IMR-90 (cell line): ENCODE results near the gene CCDC120. TPM values are rescaled to one million over a fixed set of nuclear protein-coding genes. Genes with fewer than 3 reads are reported as not detected.

Experiments used
- ATAC-seq: fragments of 200-7000 bp; cut with Tn5 transposase; 2 replicates; pipeline ENCODE4 v1.9.1; 2020; ENCODE audit warnings: low read depth, mild to moderate bottlenecking, moderate library complexity
- BruUV-seq: library from RNA; stranded (reverse); fragments of 400-500 nt; replicated peaks from 2 replicates; lab custom pipeline; 2021; lab: Mats Ljungman, UMichigan
- CTCF ChIA-PET: fragments of 300-600 bp; formaldehyde crosslinking; extraction: SDS; loops from one replicate; lab custom pipeline; 2021; ENCODE audit warnings: antibody characterized with exemption; lab: Yijun Ruan, JAX
- POLR2A ChIA-PET: fragments of 300-600 bp; sonication (Branson Sonifier 250); formaldehyde crosslinking; loops from one replicate; lab custom pipeline; 2022; ENCODE audit warnings: antibody characterized with exemption; ENCODE audit not compliant: unreplicated experiment; lab: Charles Lee
- DNase-seq: peaks from one replicate; pipeline ENCODE4 v3.0.0; 2013
- H2AFZ ChIP-seq: replicated peaks from 2 replicates; pipeline ENCODE3; 2013; ENCODE audit warnings: low read length, mild to moderate bottlenecking; ENCODE audit not compliant: poor library complexity
- H2AK5ac ChIP-seq: 2 replicates; pipeline ENCODE4 v1.6.1; 2013; ENCODE audit warnings: low read depth, low read length, inconsistent platforms
- H2AK9ac ChIP-seq: replicated peaks from 2 replicates; pipeline ENCODE3; 2013; ENCODE audit warnings: mild to moderate bottlenecking, low read depth, low read length, moderate library complexity; ENCODE audit not compliant: poor library complexity
- H2BK120ac ChIP-seq: 2 replicates; pipeline ENCODE4 v1.6.1; 2013; ENCODE audit warnings: low read depth, low read length, inconsistent platforms
- H2BK15ac ChIP-seq: 3 replicates; pipeline ENCODE4 v1.6.1; 2013; ENCODE audit warnings: low read depth, low read length, inconsistent platforms
- H2BK20ac ChIP-seq: 2 replicates; pipeline ENCODE4 v1.6.1; 2013; ENCODE audit warnings: low read depth, mild to moderate bottlenecking, inconsistent platforms, low read length, moderate library complexity
- H2BK5ac ChIP-seq: 2 replicates; pipeline ENCODE4 v1.6.1; 2013; ENCODE audit warnings: mild to moderate bottlenecking, low read depth, low read length, inconsistent platforms; ENCODE audit not compliant: poor library complexity, severe bottlenecking
- H3K14ac ChIP-seq: replicated peaks from 2 replicates; pipeline ENCODE4 v1.6.1; 2013; ENCODE audit warnings: low read depth, low read length, inconsistent platforms
- H3K18ac ChIP-seq: 2 replicates; pipeline ENCODE4 v1.6.1; 2013; ENCODE audit warnings: low read depth, low read length, control low read depth
- H3K23ac ChIP-seq: 2 replicates; pipeline ENCODE4 v1.6.1; 2013; ENCODE audit warnings: low read depth, low read length, inconsistent platforms
- H3K27ac ChIP-seq: 2 replicates; pipeline ENCODE4 v1.5.1; 2013; ENCODE audit warnings: mild to moderate bottlenecking, control low read depth, low read length; ENCODE audit not compliant: insufficient read depth
- H3K27me3 ChIP-seq: 2 replicates; pipeline ENCODE4 v1.6.1; 2013; ENCODE audit warnings: low read length; ENCODE audit not compliant: control insufficient read depth, insufficient read depth
- H3K36me3 ChIP-seq: 2 replicates; pipeline ENCODE4 v1.6.1; 2013; ENCODE audit warnings: low read length, mixed read lengths; ENCODE audit not compliant: control insufficient read depth, insufficient read depth
- H3K4ac ChIP-seq: 2 replicates; pipeline ENCODE4 v1.6.1; 2013; ENCODE audit warnings: low read depth, low read length, inconsistent platforms
- H3K4me1 ChIP-seq: 2 replicates; pipeline ENCODE4 v1.6.1; 2013; ENCODE audit warnings: low read length, mixed read lengths; ENCODE audit not compliant: control insufficient read depth, insufficient read depth
- H3K4me2 ChIP-seq: 2 replicates; pipeline ENCODE4 v1.6.1; 2013; ENCODE audit warnings: low read depth, mild to moderate bottlenecking, control low read depth, low read length, moderate library complexity
- H3K4me3 ChIP-seq: 2 replicates; pipeline ENCODE4 v1.5.1; 2013; ENCODE audit warnings: low read depth, mild to moderate bottlenecking, control low read depth, low read length, moderate library complexity; ENCODE audit not compliant: insufficient read depth
- H3K56ac ChIP-seq: 2 replicates; pipeline ENCODE4 v1.6.1; 2013; ENCODE audit warnings: low read length, inconsistent platforms; ENCODE audit not compliant: insufficient read depth; ENCODE audit errors: extremely low read depth
- H3K79me1 ChIP-seq, 2 experiments: 2 replicates each; pipeline ENCODE4 v1.6.1; 2013; ENCODE audit warnings: low read length in 2 of 2, inconsistent platforms in 1 of 2, low read depth in 1 of 2
- H3K9ac ChIP-seq: 2 replicates; pipeline ENCODE4 v1.6.1; 2013; ENCODE audit warnings: low read depth, low read length, control low read depth
- H3K9me1 ChIP-seq: 2 replicates; pipeline ENCODE4 v1.6.1; 2013; ENCODE audit warnings: low read length, inconsistent platforms; ENCODE audit not compliant: insufficient read depth
- H3K9me3 ChIP-seq: 2 replicates; pipeline ENCODE4 v1.6.1; 2013; ENCODE audit warnings: low read length; ENCODE audit not compliant: control insufficient read depth, insufficient read depth
- H4K20me1 ChIP-seq: 2 replicates; pipeline ENCODE4 v1.6.1; 2013; ENCODE audit warnings: low read length, inconsistent platforms; ENCODE audit not compliant: insufficient read depth
- H4K5ac ChIP-seq: 2 replicates; pipeline ENCODE4 v1.6.1; 2013; ENCODE audit warnings: mild to moderate bottlenecking, low read depth, low read length, control low read depth
- H4K8ac ChIP-seq, 2 experiments: 2 replicates each; pipeline ENCODE4 v1.6.1; 2013; ENCODE audit warnings: low read depth in 2 of 2, low read length in 2 of 2, control low read depth in 1 of 2, inconsistent platforms in 1 of 2
- H4K91ac ChIP-seq: 2 replicates; pipeline ENCODE4 v1.6.1; 2013; ENCODE audit warnings: low read depth, low read length, inconsistent platforms; ENCODE audit not compliant: insufficient read depth
- BHLHE40 ChIP-seq: fragments of 150-350 bp; IDR thresholded peaks from 2 replicates; pipeline ENCODE4 v1.6.1; 2016; ENCODE audit warnings: mild to moderate bottlenecking, low read depth, low read length
- CEBPB ChIP-seq: IDR thresholded peaks from 2 replicates; pipeline ENCODE4 v1.6.1; 2012; ENCODE audit warnings: low read depth, low read length, improper control_type of control experiment
- CHD1 ChIP-seq: IDR thresholded peaks from 2 replicates; pipeline ENCODE4 v1.6.1; 2012; ENCODE audit warnings: low read depth, low read length, improper control_type of control experiment
- ELK1 ChIP-seq: fragments of 150-350 bp; IDR thresholded peaks from 2 replicates; pipeline ENCODE4 v1.6.1; 2016; ENCODE audit warnings: low read depth, mild to moderate bottlenecking, low read length, moderate library complexity, borderline replicate concordance
- FOS ChIP-seq: fragments of 150-350 bp; IDR thresholded peaks from 2 replicates; pipeline ENCODE4 v1.6.1; 2016; ENCODE audit warnings: low read depth, low read length
- MAFK ChIP-seq: IDR thresholded peaks from 2 replicates; pipeline ENCODE4 v1.6.1; 2012; ENCODE audit warnings: low read depth, low read length, improper control_type of control experiment
- MAZ ChIP-seq: IDR thresholded peaks from 2 replicates; pipeline ENCODE4 v1.6.1; 2012; ENCODE audit warnings: low read depth, mild to moderate bottlenecking, low read length, improper control_type of control experiment, moderate library complexity, borderline replicate concordance
- MXI1 ChIP-seq: IDR thresholded peaks from 2 replicates; pipeline ENCODE4 v1.6.1; 2012; ENCODE audit warnings: low read depth, mild to moderate bottlenecking, low read length, moderate library complexity, borderline replicate concordance
- NFE2L2 ChIP-seq: fragments of 150-350 bp; IDR thresholded peaks from 2 replicates; pipeline ENCODE4 v1.6.1; 2016; ENCODE audit warnings: low read depth, mild to moderate bottlenecking, low read length
- POLR2A ChIP-seq: IDR thresholded peaks from 2 replicates; pipeline ENCODE4 v1.6.1; 2012; ENCODE audit warnings: mild to moderate bottlenecking, low read depth, low read length
- RAD21 ChIP-seq: IDR thresholded peaks from 2 replicates; pipeline ENCODE4 v1.6.1; 2012; ENCODE audit warnings: low read length, improper control_type of control experiment
- RCOR1 ChIP-seq: IDR thresholded peaks from 2 replicates; pipeline ENCODE4 v1.6.1; 2012; ENCODE audit warnings: mild to moderate bottlenecking, low read length, improper control_type of control experiment; ENCODE audit not compliant: insufficient replicate concordance
- RFX5 ChIP-seq: IDR thresholded peaks from 2 replicates; pipeline ENCODE4 v1.8.0; 2012; ENCODE audit warnings: low read depth, mild to moderate bottlenecking, low read length, moderate library complexity
- SMC3 ChIP-seq: fragments of 150-350 bp; IDR thresholded peaks from 2 replicates; pipeline ENCODE4 v1.6.1; 2016; ENCODE audit warnings: low read depth, mild to moderate bottlenecking, antibody characterized with exemption, low read length, moderate library complexity
- WGBS, 2 experiments: methylation state at CpG; one replicate each; pipeline versions ENCODE4 v1.1.5 to v1.1.7; 2013; ENCODE audit warnings: missing lambda C conversion rate in 2 of 2; ENCODE audit not compliant: insufficient read length in 1 of 2; ENCODE audit errors: extremely low coverage in 2 of 2; 5-methylcytosine and 5-hydroxymethylcytosine counted together
- dilution Hi-C: fragments of 300-500 bp; cut with HindIII; formaldehyde crosslinking; loops from one replicate; pipeline ENCODE4 v1.14.3; 2018; ENCODE audit warnings: low sequenced_read_pairs; ENCODE audit not compliant: unreplicated experiment
- in situ Hi-C: fragments of 300-500 bp; cut with MboI; formaldehyde crosslinking; loops from 3 replicates; pipeline ENCODE4 v1.14.3; 2019; ENCODE audit warnings: low sequenced_read_pairs, inconsistent platforms, mixed read lengths
- intact Hi-C: fragments of 100-400 bp; cut with micrococcal nuclease; formaldehyde crosslinking; loops from 2 replicates; pipeline ENCODE4 v1.10.0; 2022
- polyA plus RNA-seq, 3 experiments: library from polyadenylated mRNA; depleted of rRNA; stranded (reverse); fragments of >200 nt; gene quantifications; 2 replicates each; pipeline ENCODE4 v1.2.3, GENCODE V29; 2012; ENCODE audit warnings: low replicate concordance in 1 of 3
- total RNA-seq: library from RNA; depleted of rRNA; stranded (reverse); fragments of >200 nt; gene quantifications from 2 replicates; pipeline ENCODE4 v1.2.3, GENCODE V29; 2012
- TF ChIP-seq, protein P1 (sequence below): conservative IDR thresholded peaks from 2 replicates; pipeline ENCODE4 v1.5.1; 2012; ENCODE audit warnings: mild to moderate bottlenecking, low read depth, low read length, improper control_type of control experiment
- TF ChIP-seq, protein P2 (sequence below): fragments of 150-350 bp; IDR thresholded peaks from 2 replicates; pipeline ENCODE4 v1.6.1; 2017; ENCODE audit warnings: mild to moderate bottlenecking, antibody characterized with exemption, low read length, low read depth

Gene CCDC120
- total and polyA plus RNA-seq, 2 of the 4 experiments (the other 2 are of a cell fraction) = 0.18 to 2.0 TPM

DNA sequence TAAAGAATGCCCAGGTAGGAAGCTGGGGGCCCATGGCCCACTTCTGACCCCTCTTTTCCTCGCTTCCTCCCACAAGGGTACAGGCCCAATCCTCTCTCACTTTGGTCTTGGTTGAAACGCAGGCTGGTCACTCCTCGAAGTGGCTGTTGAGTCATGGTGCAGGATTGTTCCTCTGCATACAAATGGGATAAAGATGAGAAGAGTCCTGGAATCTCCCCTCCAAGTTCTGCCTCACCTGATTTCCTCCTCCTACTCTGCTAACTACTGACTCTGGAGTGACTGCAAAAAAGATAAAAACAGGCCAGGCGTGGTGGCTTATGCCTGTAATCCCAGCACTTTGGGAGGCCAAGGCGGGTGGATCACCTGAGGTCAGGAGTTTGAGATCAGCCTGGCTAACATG is 19.1 kb downstream of the CCDC120 start:
- Histone ChIP-seq H2BK5ac (no peak overlapping the region), H2BK20ac (no peak overlapping the region), H3K14ac (no peak overlapping the region), H3K4me1 (peaks cover 2% of the 10 kb centered on the region; the same call in 1 of the 2 replicates), H3K9me1 (no peaks in the 10 kb centered on the region), H3K4ac (no peak overlapping the region), H2AFZ (no peak overlapping the region), H4K20me1 (no peaks in the 10 kb centered on the region), H4K91ac (no peak overlapping the region), H2AK5ac (no peak overlapping the region), H3K9ac (no peak overlapping the region), H4K8ac (no peak overlapping the region), H2BK120ac (no peak overlapping the region), H3K9me3 (no peaks in the 10 kb centered on the region), H2BK15ac (no peak overlapping the region), H2AK9ac (no peak overlapping the region), H3K56ac (no peak overlapping the region), H3K79me1 (peaks cover 8 to 21% of the 10 kb centered on the region in 2 experiments), H4K5ac (no peak overlapping the region), H3K23ac (no peak overlapping the region), H3K18ac (no peak overlapping the region), H3K27me3 (no peaks in the 10 kb centered on the region), H3K4me3 (no peak overlapping the region), H3K36me3 (peaks cover 12% of the 10 kb centered on the region), H3K27ac (no peak overlapping the region), H3K4me2 (no peak overlapping the region)
- dilution Hi-C loops = no loop called here
- CTCF ChIA-PET = no interaction called here
- intact Hi-C loops = loop anchor here (10.0 kb wide), 1 partner anchor 87 kb away; the partner anchor contains the start of gene MAGIX
- DNase-seq (no peak), ATAC-seq (no peak)
- POLR2A ChIA-PET = no interaction called here
- in situ Hi-C loops = no loop called here
- WGBS, 2 experiments = 55% methylated on average over 2 of the region's 5 CpGs; no CpG with 5 or more reads in 1 of the 2 experiments
- BruUV-seq = no TSS peak
- TF ChIP-seq, protein P1, sequence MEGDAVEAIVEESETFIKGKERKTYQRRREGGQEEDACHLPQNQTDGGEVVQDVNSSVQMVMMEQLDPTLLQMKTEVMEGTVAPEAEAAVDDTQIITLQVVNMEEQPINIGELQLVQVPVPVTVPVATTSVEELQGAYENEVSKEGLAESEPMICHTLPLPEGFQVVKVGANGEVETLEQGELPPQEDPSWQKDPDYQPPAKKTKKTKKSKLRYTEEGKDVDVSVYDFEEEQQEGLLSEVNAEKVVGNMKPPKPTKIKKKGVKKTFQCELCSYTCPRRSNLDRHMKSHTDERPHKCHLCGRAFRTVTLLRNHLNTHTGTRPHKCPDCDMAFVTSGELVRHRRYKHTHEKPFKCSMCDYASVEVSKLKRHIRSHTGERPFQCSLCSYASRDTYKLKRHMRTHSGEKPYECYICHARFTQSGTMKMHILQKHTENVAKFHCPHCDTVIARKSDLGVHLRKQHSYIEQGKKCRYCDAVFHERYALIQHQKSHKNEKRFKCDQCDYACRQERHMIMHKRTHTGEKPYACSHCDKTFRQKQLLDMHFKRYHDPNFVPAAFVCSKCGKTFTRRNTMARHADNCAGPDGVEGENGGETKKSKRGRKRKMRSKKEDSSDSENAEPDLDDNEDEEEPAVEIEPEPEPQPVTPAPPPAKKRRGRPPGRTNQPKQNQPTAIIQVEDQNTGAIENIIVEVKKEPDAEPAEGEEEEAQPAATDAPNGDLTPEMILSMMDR = no peak
- TF ChIP-seq NFE2L2 (no peak), MXI1 (no peak), MAFK (no peak), SMC3 (no peak), POLR2A (no peak), MAZ (no peak), CHD1 (no peak), CEBPB (no peak), RFX5 (no peak), ELK1 (no peak), RAD21 (no peak), FOS (no peak), BHLHE40 (no peak), RCOR1 (no peak)
- TF ChIP-seq, protein P2, sequence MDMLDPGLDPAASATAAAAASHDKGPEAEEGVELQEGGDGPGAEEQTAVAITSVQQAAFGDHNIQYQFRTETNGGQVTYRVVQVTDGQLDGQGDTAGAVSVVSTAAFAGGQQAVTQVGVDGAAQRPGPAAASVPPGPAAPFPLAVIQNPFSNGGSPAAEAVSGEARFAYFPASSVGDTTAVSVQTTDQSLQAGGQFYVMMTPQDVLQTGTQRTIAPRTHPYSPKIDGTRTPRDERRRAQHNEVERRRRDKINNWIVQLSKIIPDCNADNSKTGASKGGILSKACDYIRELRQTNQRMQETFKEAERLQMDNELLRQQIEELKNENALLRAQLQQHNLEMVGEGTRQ = no peak
